Ovary (tissue), 9 donors: ENCODE results near the gene CDH20. TPM values are rescaled to one million over a fixed set of nuclear protein-coding genes. Genes with fewer than 3 reads are reported as not detected.

Experiments used
- DNase-seq, 5 donors: peaks; one replicate each; pipeline ENCODE4 v3.0.0-alpha.2; 2019 to 2020
- H3K27ac ChIP-seq, 2 donors: fragments of 200-600 bp; one replicate each; pipeline versions ENCODE4 v1.5.1 to v1.8.0; 2019 to 2022
- H3K27me3 ChIP-seq: fragments of 200-600 bp; one replicate; pipeline ENCODE4 v1.8.0; 2022
- H3K36me3 ChIP-seq: fragments of 200-600 bp; sonication (generic); one replicate; pipeline ENCODE4 v1.5.1; 2019
- H3K4me1 ChIP-seq: one replicate; pipeline ENCODE4 v1.8.1; 2013; ENCODE audit warnings: mild to moderate bottlenecking, moderate library complexity; ENCODE audit not compliant: insufficient read depth
- H3K4me3 ChIP-seq: fragments of 200-600 bp; sonication (generic); one replicate; pipeline ENCODE4 v1.5.1; 2017
- H3K9me3 ChIP-seq, 2 donors: fragments of 200-600 bp in 1 of 2; sonication (generic) in 1 of 2; one replicate each; pipeline versions ENCODE4 v1.5.1 to v1.8.1; 2013 to 2019; ENCODE audit warnings: mild to moderate bottlenecking in 1 of 2, moderate library complexity in 1 of 2
- EP300 ChIP-seq: sonication (generic); formaldehyde crosslinking; IDR thresholded peaks from one replicate; pipeline ENCODE4 v1.6.1; 2017; ENCODE audit warnings: antibody characterized with exemption
- POLR2A ChIP-seq: fragments of 450-650 bp; IDR thresholded peaks from one replicate; pipeline ENCODE4 v1.6.1; 2017; ENCODE audit warnings: antibody characterized with exemption, mild to moderate bottlenecking, moderate library complexity
- WGBS, 3 donors: extraction: QIAGEN DNeasy Blood & Tissue Kit in 1 of 3; methylation state at CpG; one replicate each; pipeline versions ENCODE4 v1.1.5 to v1.1.7; 2013 to 2017; 5-methylcytosine and 5-hydroxymethylcytosine counted together
- intact Hi-C, 4 donors: fragments of 100-400 bp; cut with DNase I; formaldehyde crosslinking; loops; one replicate each; pipeline versions ENCODE4 v1.11.0 to v1.15.1; 2022 to 2023
- polyA plus RNA-seq, 2 donors: library from polyadenylated mRNA; stranded (reverse); fragments of 200-250 nt in 1 of 2; fragments of 350-450 nt in 1 of 2; fragmentation: Illumina TruSeq in 1 of 2; extraction: RNeasy Lipid Tissue Mini Kit (QIAGEN cat#74804) in 1 of 2; gene quantifications; one replicate each; pipeline ENCODE4 v1.2.3, GENCODE V29; 2013 to 2014
- total RNA-seq, 7 donors: library from RNA; depleted of rRNA in 2 of 7; stranded (reverse); fragments of >200 nt in 2 of 7; fragmentation: NEBNext Ultra II Directional in 3 of 7; extraction: Animal tissue kit (Norgen Biotek cat#: 25700) in 3 of 7; gene quantifications; one replicate each; pipeline versions ENCODE4 v1.1.0 to v1.2.4, GENCODE V29; 2016 to 2023
- TF ChIP-seq, protein P1 (sequence below), 3 donors: fragments of 450-650 bp in 2 of 3; fragments of 200-600 bp in 1 of 3; IDR thresholded peaks; one replicate each; pipeline versions ENCODE4 v1.5.1 to v1.8.0; 2016 to 2022; ENCODE audit warnings: antibody characterized with exemption in 3 of 3, mild to moderate bottlenecking in 1 of 3
- donor health status: DM: no; HTN: no; CAD: no; lungs with moderate emphysema.
- donor health status: DM: no; HTN: no; CAD: no.
- donor health status: Bipolar disorder and iron deficiency.
- donor health status: DM: yes; HTN: yes; CAD: no.
- donor health status: DM: no; HTN: no; CAD: no.
- donor health status: DM: yes; HTN: yes; CAD: no.

The CDH20 gene
- total and polyA plus RNA-seq, 9 donors = under 0.01 to 0.07 (median 0.04) TPM; not detected in 5

DNA sequence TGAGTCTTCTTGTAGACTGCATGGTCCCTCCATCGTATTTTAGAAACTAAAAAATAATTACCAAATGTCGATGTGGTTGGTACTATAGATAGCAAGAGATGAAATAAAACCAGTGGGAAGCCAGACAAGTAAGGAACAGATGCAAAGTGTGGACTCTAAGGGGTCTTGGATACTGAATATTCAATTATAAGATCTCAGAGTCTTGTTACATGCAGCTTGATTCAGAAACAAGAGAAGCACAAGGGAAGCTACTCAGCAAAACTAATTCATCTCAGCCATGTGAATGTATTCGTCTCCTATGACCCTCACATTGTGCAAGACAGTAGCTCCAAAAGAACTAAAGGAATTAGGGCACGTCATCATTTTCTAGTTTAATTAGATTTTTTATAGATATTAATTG, 80.9 kb downstream of the CDH20 start:
- no peak overlapping the region for H3K27ac ChIP-seq
- no peaks in the 10 kb centered on the region for H3K4me1 ChIP-seq
- H3K4me3 ChIP-seq = no peak overlapping the region
- H3K27me3 ChIP-seq = no peaks in the 10 kb centered on the region
- H3K9me3 ChIP-seq = no peaks in the 10 kb centered on the region
- no peaks in the 10 kb centered on the region for H3K36me3 ChIP-seq
- WGBS, 3 donors = 87 to 92% (median 88%) methylated on average over 4 of the region's 4 CpGs
- TF ChIP-seq POLR2A = no peak
- TF ChIP-seq, protein P1, sequence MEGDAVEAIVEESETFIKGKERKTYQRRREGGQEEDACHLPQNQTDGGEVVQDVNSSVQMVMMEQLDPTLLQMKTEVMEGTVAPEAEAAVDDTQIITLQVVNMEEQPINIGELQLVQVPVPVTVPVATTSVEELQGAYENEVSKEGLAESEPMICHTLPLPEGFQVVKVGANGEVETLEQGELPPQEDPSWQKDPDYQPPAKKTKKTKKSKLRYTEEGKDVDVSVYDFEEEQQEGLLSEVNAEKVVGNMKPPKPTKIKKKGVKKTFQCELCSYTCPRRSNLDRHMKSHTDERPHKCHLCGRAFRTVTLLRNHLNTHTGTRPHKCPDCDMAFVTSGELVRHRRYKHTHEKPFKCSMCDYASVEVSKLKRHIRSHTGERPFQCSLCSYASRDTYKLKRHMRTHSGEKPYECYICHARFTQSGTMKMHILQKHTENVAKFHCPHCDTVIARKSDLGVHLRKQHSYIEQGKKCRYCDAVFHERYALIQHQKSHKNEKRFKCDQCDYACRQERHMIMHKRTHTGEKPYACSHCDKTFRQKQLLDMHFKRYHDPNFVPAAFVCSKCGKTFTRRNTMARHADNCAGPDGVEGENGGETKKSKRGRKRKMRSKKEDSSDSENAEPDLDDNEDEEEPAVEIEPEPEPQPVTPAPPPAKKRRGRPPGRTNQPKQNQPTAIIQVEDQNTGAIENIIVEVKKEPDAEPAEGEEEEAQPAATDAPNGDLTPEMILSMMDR (IDR thresholded peaks at IDR 0.05) = no peak
- TF ChIP-seq EP300 = no peak
- intact Hi-C loops = no loop called here
- no peak for DNase-seq

DNA sequence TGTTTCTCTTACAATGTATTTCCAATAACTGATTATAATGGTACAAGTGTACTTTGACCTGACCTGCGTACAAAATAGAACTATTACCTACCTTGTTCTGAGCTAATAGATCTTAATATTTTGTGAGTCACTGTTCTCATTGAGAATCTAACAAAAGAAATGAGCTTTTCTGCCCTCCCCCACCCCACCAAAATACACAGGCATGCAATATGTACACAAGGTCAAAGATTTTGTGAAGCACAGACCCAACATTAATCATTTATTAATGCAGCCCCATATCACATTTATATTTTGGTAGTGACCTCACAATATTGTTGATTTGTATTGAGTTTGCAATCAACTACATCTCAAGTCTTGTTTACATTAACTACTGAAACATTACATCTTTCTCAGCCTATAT, 86.5 kb downstream of the CDH20 start:
- Histone ChIP-seq H3K4me1 (no peaks in the 10 kb centered on the region), H3K9me3 (no peaks in the 10 kb centered on the region), H3K36me3 (no peaks in the 10 kb centered on the region), H3K4me3 (no peak overlapping the region), H3K27ac (no peak overlapping the region), H3K27me3 (no peaks in the 10 kb centered on the region)
- no peak for DNase-seq
- WGBS, 3 donors = 89 to 95% (median 92%) methylated on average over 1 of the region's 1 CpG
- intact Hi-C loops = no loop called here
- TF ChIP-seq POLR2A = no peak

DNA sequence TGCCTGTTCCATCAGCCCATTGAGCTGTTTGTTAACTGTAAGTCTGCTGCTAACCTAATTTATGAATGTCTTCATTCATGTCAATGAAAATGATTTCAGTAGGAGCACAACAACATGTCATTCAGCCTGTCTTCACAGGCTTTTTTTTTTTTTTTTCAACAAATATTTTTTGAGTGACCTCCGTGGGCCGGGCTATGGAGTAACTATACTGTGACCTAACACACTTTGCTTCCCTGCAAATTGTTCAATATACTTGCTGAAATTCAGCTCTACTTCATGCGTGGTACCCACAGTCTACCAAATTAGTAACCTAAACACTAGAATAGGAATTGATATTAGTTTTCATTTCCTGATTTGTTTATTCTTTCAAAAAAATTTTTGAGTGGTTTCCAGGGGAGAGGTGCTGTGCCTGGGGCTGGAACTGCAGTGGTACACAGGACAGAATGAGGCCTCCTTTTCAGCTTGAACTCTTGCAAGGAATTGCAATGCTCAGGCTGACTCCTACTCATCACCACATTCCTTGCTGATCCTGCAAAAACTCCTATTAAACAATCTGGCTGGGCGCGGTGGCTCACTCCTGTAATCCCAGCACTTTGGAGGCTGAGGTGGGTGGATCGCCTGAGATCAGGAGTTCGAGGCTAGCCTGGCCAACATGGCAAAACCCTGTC, 87.1 kb downstream of the CDH20 start:
- DNase-seq = no peak
- H3K4me3 ChIP-seq = no peak overlapping the region
- TF ChIP-seq, protein P1 (IDR thresholded peaks at IDR 0.05) = no peak
- H3K36me3 ChIP-seq = no peaks in the 10 kb centered on the region
- no peak overlapping the region for H3K27ac ChIP-seq
- no peaks in the 10 kb centered on the region for H3K9me3 ChIP-seq
- intact Hi-C loops = no loop called here
- H3K27me3 ChIP-seq = no peaks in the 10 kb centered on the region
- no peaks in the 10 kb centered on the region for H3K4me1 ChIP-seq
- WGBS, 3 donors = 81 to 93% (median 89%) methylated on average over 7 of the region's 7 CpGs

DNA sequence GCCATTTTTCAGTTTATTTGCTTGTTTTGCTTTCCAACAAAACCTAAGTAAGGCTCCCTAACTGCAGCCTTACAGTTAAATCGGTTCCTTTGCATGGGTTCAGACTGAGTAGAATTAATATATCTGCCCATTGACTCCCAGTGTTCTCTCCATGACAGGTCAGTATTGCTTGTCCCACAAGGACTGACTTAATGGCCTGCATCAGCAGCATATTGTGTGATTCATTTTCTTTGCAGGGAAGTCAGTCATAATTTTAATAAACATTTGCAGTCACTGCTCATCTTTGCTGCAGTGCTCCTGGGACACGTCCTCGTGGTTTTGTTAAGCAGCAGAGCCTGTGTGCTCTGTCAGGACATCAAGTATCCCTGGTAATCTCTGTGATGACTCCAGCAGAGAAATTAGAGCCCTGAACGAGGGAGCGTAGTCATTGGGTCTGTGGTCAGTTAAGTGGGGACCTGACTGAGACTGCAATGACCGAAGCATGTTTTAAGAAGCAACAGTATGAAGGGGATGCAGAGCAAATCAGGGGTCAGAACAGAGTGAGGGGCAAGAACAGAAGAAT, 93.3 kb downstream of the CDH20 start:
- no peak overlapping the region for H3K4me3 ChIP-seq
- H3K27me3 ChIP-seq = no peaks in the 10 kb centered on the region
- WGBS, 3 donors = 85 to 91% (median 87%) methylated on average over 6 of the region's 6 CpGs
- DNase-seq = no peak
- no peaks in the 10 kb centered on the region for H3K9me3 ChIP-seq
- no peaks in the 10 kb centered on the region for H3K36me3 ChIP-seq
- H3K4me1 ChIP-seq = no peaks in the 10 kb centered on the region
- TF ChIP-seq EP300 (no peak), POLR2A (no peak)
- TF ChIP-seq, protein P1 (IDR thresholded peaks at IDR 0.05) = no peak
- intact Hi-C loops = no loop called here
- H3K27ac ChIP-seq = no peak overlapping the region

DNA sequence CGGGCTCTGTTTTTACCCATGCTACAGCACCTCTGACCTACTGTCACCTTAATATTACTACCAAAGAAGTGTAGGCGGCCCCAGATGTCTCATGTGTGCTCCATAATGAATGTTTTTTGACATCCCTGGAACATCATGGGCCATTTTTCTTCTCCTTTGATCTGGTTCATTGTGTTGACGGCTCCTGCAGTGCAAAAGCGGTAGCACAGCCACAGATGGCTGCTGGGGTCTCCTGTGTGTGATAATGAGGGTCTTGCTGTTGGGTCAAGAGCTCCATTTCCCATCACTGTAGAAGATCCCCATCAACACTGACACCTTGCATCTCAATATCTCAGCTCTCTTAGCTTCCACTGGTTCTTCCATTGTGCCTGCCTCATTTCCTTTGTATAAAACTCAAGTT, 95.0 kb downstream of the CDH20 start:
- intact Hi-C loops = no loop called here
- no peak overlapping the region for H3K27ac ChIP-seq
- H3K4me1 ChIP-seq = no peaks in the 10 kb centered on the region
- no peak for TF ChIP-seq EP300
- TF ChIP-seq POLR2A = no peak
- TF ChIP-seq, protein P1 (IDR thresholded peaks at IDR 0.05) = no peak
- WGBS, 3 donors = 89 to 93% (median 92%) methylated on average over 4 of the region's 4 CpGs
- H3K27me3 ChIP-seq = no peaks in the 10 kb centered on the region
- no peaks in the 10 kb centered on the region for H3K9me3 ChIP-seq
- no peak overlapping the region for H3K4me3 ChIP-seq
- no peaks in the 10 kb centered on the region for H3K36me3 ChIP-seq
- no peak for DNase-seq
